IMR-90 (cell line): Measurements from ENCODE around the gene MICA. TPM values are rescaled to one million over a fixed set of nuclear protein-coding genes. Genes with fewer than 3 reads are reported as not detected.

ENCODE experiments used
- ATAC-seq: fragments of 200-7000 bp; cut with Tn5 transposase; 2 replicates; pipeline ENCODE4 v1.9.1; 2020; ENCODE audit warnings: low read depth, mild to moderate bottlenecking, moderate library complexity
- BruUV-seq: library from RNA; stranded (reverse); fragments of 400-500 nt; replicated peaks from 2 replicates; lab custom pipeline; 2021; lab: Mats Ljungman, UMichigan
- CTCF ChIA-PET: fragments of 300-600 bp; formaldehyde crosslinking; extraction: SDS; loops from one replicate; lab custom pipeline; 2021; ENCODE audit warnings: antibody characterized with exemption; lab: Yijun Ruan, JAX
- POLR2A ChIA-PET: fragments of 300-600 bp; sonication (Branson Sonifier 250); formaldehyde crosslinking; loops from one replicate; lab custom pipeline; 2022; ENCODE audit warnings: antibody characterized with exemption; ENCODE audit not compliant: unreplicated experiment; lab: Charles Lee
- DNase-seq: peaks from one replicate; pipeline ENCODE4 v3.0.0; 2013
- H2AFZ ChIP-seq: replicated peaks from 2 replicates; pipeline ENCODE3; 2013; ENCODE audit warnings: low read length, mild to moderate bottlenecking; ENCODE audit not compliant: poor library complexity
- H2AK5ac ChIP-seq: 2 replicates; pipeline ENCODE4 v1.6.1; 2013; ENCODE audit warnings: low read depth, low read length, inconsistent platforms
- H2AK9ac ChIP-seq: replicated peaks from 2 replicates; pipeline ENCODE3; 2013; ENCODE audit warnings: mild to moderate bottlenecking, low read depth, low read length, moderate library complexity; ENCODE audit not compliant: poor library complexity
- H2BK120ac ChIP-seq: 2 replicates; pipeline ENCODE4 v1.6.1; 2013; ENCODE audit warnings: low read depth, low read length, inconsistent platforms
- H2BK15ac ChIP-seq: 3 replicates; pipeline ENCODE4 v1.6.1; 2013; ENCODE audit warnings: low read depth, low read length, inconsistent platforms
- H2BK20ac ChIP-seq: 2 replicates; pipeline ENCODE4 v1.6.1; 2013; ENCODE audit warnings: low read depth, mild to moderate bottlenecking, inconsistent platforms, low read length, moderate library complexity
- H2BK5ac ChIP-seq: 2 replicates; pipeline ENCODE4 v1.6.1; 2013; ENCODE audit warnings: mild to moderate bottlenecking, low read depth, low read length, inconsistent platforms; ENCODE audit not compliant: poor library complexity, severe bottlenecking
- H3K14ac ChIP-seq: replicated peaks from 2 replicates; pipeline ENCODE4 v1.6.1; 2013; ENCODE audit warnings: low read depth, low read length, inconsistent platforms
- H3K18ac ChIP-seq: 2 replicates; pipeline ENCODE4 v1.6.1; 2013; ENCODE audit warnings: low read depth, low read length, control low read depth
- H3K23ac ChIP-seq: 2 replicates; pipeline ENCODE4 v1.6.1; 2013; ENCODE audit warnings: low read depth, low read length, inconsistent platforms
- H3K27ac ChIP-seq: 2 replicates; pipeline ENCODE4 v1.5.1; 2013; ENCODE audit warnings: mild to moderate bottlenecking, control low read depth, low read length; ENCODE audit not compliant: insufficient read depth
- H3K27me3 ChIP-seq: 2 replicates; pipeline ENCODE4 v1.6.1; 2013; ENCODE audit warnings: low read length; ENCODE audit not compliant: control insufficient read depth, insufficient read depth
- H3K36me3 ChIP-seq: 2 replicates; pipeline ENCODE4 v1.6.1; 2013; ENCODE audit warnings: low read length, mixed read lengths; ENCODE audit not compliant: control insufficient read depth, insufficient read depth
- H3K4ac ChIP-seq: 2 replicates; pipeline ENCODE4 v1.6.1; 2013; ENCODE audit warnings: low read depth, low read length, inconsistent platforms
- H3K4me1 ChIP-seq: 2 replicates; pipeline ENCODE4 v1.6.1; 2013; ENCODE audit warnings: low read length, mixed read lengths; ENCODE audit not compliant: control insufficient read depth, insufficient read depth
- H3K4me2 ChIP-seq: 2 replicates; pipeline ENCODE4 v1.6.1; 2013; ENCODE audit warnings: low read depth, mild to moderate bottlenecking, control low read depth, low read length, moderate library complexity
- H3K4me3 ChIP-seq: 2 replicates; pipeline ENCODE4 v1.5.1; 2013; ENCODE audit warnings: low read depth, mild to moderate bottlenecking, control low read depth, low read length, moderate library complexity; ENCODE audit not compliant: insufficient read depth
- H3K56ac ChIP-seq: 2 replicates; pipeline ENCODE4 v1.6.1; 2013; ENCODE audit warnings: low read length, inconsistent platforms; ENCODE audit not compliant: insufficient read depth; ENCODE audit errors: extremely low read depth
- H3K79me1 ChIP-seq, 2 experiments: 2 replicates each; pipeline ENCODE4 v1.6.1; 2013; ENCODE audit warnings: low read length in 2 of 2, inconsistent platforms in 1 of 2, low read depth in 1 of 2
- H3K9ac ChIP-seq: 2 replicates; pipeline ENCODE4 v1.6.1; 2013; ENCODE audit warnings: low read depth, low read length, control low read depth
- H3K9me1 ChIP-seq: 2 replicates; pipeline ENCODE4 v1.6.1; 2013; ENCODE audit warnings: low read length, inconsistent platforms; ENCODE audit not compliant: insufficient read depth
- H3K9me3 ChIP-seq: 2 replicates; pipeline ENCODE4 v1.6.1; 2013; ENCODE audit warnings: low read length; ENCODE audit not compliant: control insufficient read depth, insufficient read depth
- H4K20me1 ChIP-seq: 2 replicates; pipeline ENCODE4 v1.6.1; 2013; ENCODE audit warnings: low read length, inconsistent platforms; ENCODE audit not compliant: insufficient read depth
- H4K5ac ChIP-seq: 2 replicates; pipeline ENCODE4 v1.6.1; 2013; ENCODE audit warnings: mild to moderate bottlenecking, low read depth, low read length, control low read depth
- H4K8ac ChIP-seq, 2 experiments: 2 replicates each; pipeline ENCODE4 v1.6.1; 2013; ENCODE audit warnings: low read depth in 2 of 2, low read length in 2 of 2, control low read depth in 1 of 2, inconsistent platforms in 1 of 2
- H4K91ac ChIP-seq: 2 replicates; pipeline ENCODE4 v1.6.1; 2013; ENCODE audit warnings: low read depth, low read length, inconsistent platforms; ENCODE audit not compliant: insufficient read depth
- BHLHE40 ChIP-seq: fragments of 150-350 bp; IDR thresholded peaks from 2 replicates; pipeline ENCODE4 v1.6.1; 2016; ENCODE audit warnings: mild to moderate bottlenecking, low read depth, low read length
- CEBPB ChIP-seq: IDR thresholded peaks from 2 replicates; pipeline ENCODE4 v1.6.1; 2012; ENCODE audit warnings: low read depth, low read length, improper control_type of control experiment
- CHD1 ChIP-seq: IDR thresholded peaks from 2 replicates; pipeline ENCODE4 v1.6.1; 2012; ENCODE audit warnings: low read depth, low read length, improper control_type of control experiment
- CTCF ChIP-seq: conservative IDR thresholded peaks from 2 replicates; pipeline ENCODE4 v1.5.1; 2012; ENCODE audit warnings: mild to moderate bottlenecking, low read depth, low read length, improper control_type of control experiment
- ELK1 ChIP-seq: fragments of 150-350 bp; IDR thresholded peaks from 2 replicates; pipeline ENCODE4 v1.6.1; 2016; ENCODE audit warnings: low read depth, mild to moderate bottlenecking, low read length, moderate library complexity, borderline replicate concordance
- FOS ChIP-seq: fragments of 150-350 bp; IDR thresholded peaks from 2 replicates; pipeline ENCODE4 v1.6.1; 2016; ENCODE audit warnings: low read depth, low read length
- MAFK ChIP-seq: IDR thresholded peaks from 2 replicates; pipeline ENCODE4 v1.6.1; 2012; ENCODE audit warnings: low read depth, low read length, improper control_type of control experiment
- MAZ ChIP-seq: IDR thresholded peaks from 2 replicates; pipeline ENCODE4 v1.6.1; 2012; ENCODE audit warnings: low read depth, mild to moderate bottlenecking, low read length, improper control_type of control experiment, moderate library complexity, borderline replicate concordance
- MXI1 ChIP-seq: IDR thresholded peaks from 2 replicates; pipeline ENCODE4 v1.6.1; 2012; ENCODE audit warnings: low read depth, mild to moderate bottlenecking, low read length, moderate library complexity, borderline replicate concordance
- NFE2L2 ChIP-seq: fragments of 150-350 bp; IDR thresholded peaks from 2 replicates; pipeline ENCODE4 v1.6.1; 2016; ENCODE audit warnings: low read depth, mild to moderate bottlenecking, low read length
- POLR2A ChIP-seq: IDR thresholded peaks from 2 replicates; pipeline ENCODE4 v1.6.1; 2012; ENCODE audit warnings: mild to moderate bottlenecking, low read depth, low read length
- RAD21 ChIP-seq: IDR thresholded peaks from 2 replicates; pipeline ENCODE4 v1.6.1; 2012; ENCODE audit warnings: low read length, improper control_type of control experiment
- RCOR1 ChIP-seq: IDR thresholded peaks from 2 replicates; pipeline ENCODE4 v1.6.1; 2012; ENCODE audit warnings: mild to moderate bottlenecking, low read length, improper control_type of control experiment; ENCODE audit not compliant: insufficient replicate concordance
- USF2 ChIP-seq: fragments of 150-350 bp; IDR thresholded peaks from 2 replicates; pipeline ENCODE4 v1.6.1; 2017; ENCODE audit warnings: mild to moderate bottlenecking, antibody characterized with exemption, low read length, low read depth
- WGBS, 2 experiments: methylation state at CpG; one replicate each; pipeline versions ENCODE4 v1.1.5 to v1.1.7; 2013; ENCODE audit warnings: missing lambda C conversion rate in 2 of 2; ENCODE audit not compliant: insufficient read length in 1 of 2; ENCODE audit errors: extremely low coverage in 2 of 2; 5-methylcytosine and 5-hydroxymethylcytosine counted together
- dilution Hi-C: fragments of 300-500 bp; cut with HindIII; formaldehyde crosslinking; loops from one replicate; pipeline ENCODE4 v1.14.3; 2018; ENCODE audit warnings: low sequenced_read_pairs; ENCODE audit not compliant: unreplicated experiment
- in situ Hi-C: fragments of 300-500 bp; cut with MboI; formaldehyde crosslinking; loops from 3 replicates; pipeline ENCODE4 v1.14.3; 2019; ENCODE audit warnings: low sequenced_read_pairs, inconsistent platforms, mixed read lengths
- intact Hi-C: fragments of 100-400 bp; cut with micrococcal nuclease; formaldehyde crosslinking; loops from 2 replicates; pipeline ENCODE4 v1.10.0; 2022
- polyA plus RNA-seq, 3 experiments: library from polyadenylated mRNA; depleted of rRNA; stranded (reverse); fragments of >200 nt; gene quantifications; 2 replicates each; pipeline ENCODE4 v1.2.3, GENCODE V29; 2012; ENCODE audit warnings: low replicate concordance in 1 of 3
- total RNA-seq: library from RNA; depleted of rRNA; stranded (reverse); fragments of >200 nt; gene quantifications from 2 replicates; pipeline ENCODE4 v1.2.3, GENCODE V29; 2012

MICA gene
- total and polyA plus RNA-seq, 2 of the 4 experiments (the other 2 are of a cell fraction) = 55.9 to 67.7 TPM

GRCh38 chr6:31377029-31377428 is 26.4 kb upstream of the MICA start:
- no peak overlapping the region for H2BK20ac ChIP-seq
- no peak overlapping the region for H3K9ac ChIP-seq
- DNase-seq = no peak
- H3K23ac ChIP-seq = no peak overlapping the region
- no peak overlapping the region for H4K8ac ChIP-seq
- no peaks in the 10 kb centered on the region for H4K20me1 ChIP-seq
- no peak overlapping the region for H2BK120ac ChIP-seq
- WGBS, 2 experiments = no CpG with 5 or more reads among the region's 4 CpGs
- H3K18ac ChIP-seq = no peak overlapping the region
- H2AK9ac ChIP-seq = peak overlapping the region; percentile 50
- no peaks in the 10 kb centered on the region for H3K4me1 ChIP-seq
- no peak overlapping the region for H3K4me3 ChIP-seq
- no peak overlapping the region for H2AFZ ChIP-seq
- H3K56ac ChIP-seq = no peak overlapping the region
- ChIA-PET POLR2A (no interaction called here), CTCF (no interaction called here)
- no peak for TF ChIP-seq CTCF
- no peak for TF ChIP-seq FOS
- no peak for TF ChIP-seq MAZ
- no peak for TF ChIP-seq USF2
- no peak for TF ChIP-seq MXI1
- no peak for TF ChIP-seq BHLHE40
- TF ChIP-seq RCOR1 = no peak
- no peak for TF ChIP-seq CEBPB
- no peak for TF ChIP-seq NFE2L2
- TF ChIP-seq CHD1 = no peak
- no peak for TF ChIP-seq MAFK
- TF ChIP-seq POLR2A = no peak
- no peak for TF ChIP-seq RAD21
- no peak for TF ChIP-seq ELK1
- intact Hi-C loops (no loop called here), in situ Hi-C loops (no loop called here), dilution Hi-C loops (no loop called here)
- H3K9me3 ChIP-seq = peaks cover 2% of the 10 kb centered on the region; the same call in 1 of the 2 replicates
- no peak overlapping the region for H3K14ac ChIP-seq
- H3K27me3 ChIP-seq = peaks cover 32% of the 10 kb centered on the region
- ATAC-seq = no peak
- no peak overlapping the region for H3K4me2 ChIP-seq
- H3K27ac ChIP-seq = no peak overlapping the region
- H2AK5ac ChIP-seq = no peak overlapping the region
- no peak overlapping the region for H3K4ac ChIP-seq
- no peaks in the 10 kb centered on the region for H3K79me1 ChIP-seq
- H4K5ac ChIP-seq = no peak overlapping the region
- H2BK15ac ChIP-seq = no peak overlapping the region
- H3K9me1 ChIP-seq = no peaks in the 10 kb centered on the region; the same call in 1 of the 2 replicates
- no peak overlapping the region for H4K91ac ChIP-seq
- no peak overlapping the region for H2BK5ac ChIP-seq
- H3K36me3 ChIP-seq = no peaks in the 10 kb centered on the region
- no TSS peak for BruUV-seq
